Activated T-helper 1 cell treated with anti-CD3 and anti-CD28 coated beads, Interleukin-12 subunit alpha, Interleukin-12 subunit beta, Interleukin-2, Interleukin-4 antibody, amounts not matched to agents 30 ng/mL and 10 ng/mL and 1 ng/mL, durations not matched to agents 14 hours and 24 hours and 36 hours (primary cell): ENCODE data around the gene KRTAP10-5. TPM values are rescaled to one million over a fixed set of nuclear protein-coding genes. Genes with fewer than 3 reads are reported as not detected.

ENCODE experiments used
- DNase-seq: peaks from one replicate; pipeline ENCODE4 v3.0.0; 2021; ENCODE audit warnings: low spot score
- H3K27ac Mint-ChIP-seq: one replicate; pipeline ENCODE4 v1.8.0; 2021; ENCODE audit warnings: mild to moderate bottlenecking, mixed read lengths
- H3K27me3 Mint-ChIP-seq: one replicate; pipeline ENCODE4 v1.8.0; 2022; ENCODE audit warnings: mild to moderate bottlenecking, moderate library complexity, mixed read lengths; ENCODE audit not compliant: insufficient read depth
- H3K36me3 Mint-ChIP-seq: one replicate; pipeline ENCODE4 v1.8.0; 2021; ENCODE audit warnings: low read depth, mixed read lengths
- H3K4me1 Mint-ChIP-seq: one replicate; pipeline ENCODE4 v1.8.0; 2021; ENCODE audit warnings: low read depth, mixed read lengths
- H3K4me3 Mint-ChIP-seq: one replicate; pipeline ENCODE4 v1.8.0; 2021; ENCODE audit warnings: mild to moderate bottlenecking, moderate library complexity, mixed read lengths
- H3K9me3 Mint-ChIP-seq: one replicate; pipeline ENCODE4 v1.8.0; 2021; ENCODE audit warnings: mixed read lengths
- intact Hi-C: fragments of 100-400 bp; cut with micrococcal nuclease; formaldehyde crosslinking; loops from one replicate; pipeline ENCODE4 v1.15.1; 2024
- total RNA-seq: library from RNA; stranded (reverse); gene quantifications from 2 replicates; pipeline ENCODE4 v1.2.3, GENCODE V29; 2022

Gene KRTAP10-5
- total RNA-seq, 1 donor from 2014 or later, result not detected

- H3K27me3 Mint-ChIP-seq, result peaks cover 5% of the 10 kb centered on the region
- DNase-seq, result no peak
- H3K4me1 Mint-ChIP-seq, result no peaks in the 10 kb centered on the region
- no peak overlapping the region for H3K4me3 Mint-ChIP-seq
- intact Hi-C loops, result no loop called here
- H3K27ac Mint-ChIP-seq, result no peak overlapping the region
- no peaks in the 10 kb centered on the region for H3K36me3 Mint-ChIP-seq
- H3K9me3 Mint-ChIP-seq, result peaks cover 6% of the 10 kb centered on the region
Measured at GRCh38 chr21:44540741-44541288, 39.6 kb downstream of the KRTAP10-5 start.

- H3K27me3 Mint-ChIP-seq, result peaks cover 5% of the 10 kb centered on the region
- no peak for DNase-seq
- intact Hi-C loops, result no loop called here
- no peaks in the 10 kb centered on the region for H3K4me1 Mint-ChIP-seq
- H3K36me3 Mint-ChIP-seq, result no peaks in the 10 kb centered on the region
- no peak within 1 kb of the TSS for H3K27ac Mint-ChIP-seq
- no peak within 1 kb of the TSS for H3K4me3 Mint-ChIP-seq
- no peaks in the 10 kb centered on the region for H3K9me3 Mint-ChIP-seq
Measured at GRCh38 chr21:44539991-44540666, 40.3 kb downstream of the KRTAP10-5 start, which contains the start of gene KRTAP10-1. Gene KRTAP10-1 (minus strand): TSS chr21:44540195. CDS start chr21:44540150, 45 bp downstream.

- H3K4me1 Mint-ChIP-seq, result no peaks in the 10 kb centered on the region
- H3K9me3 Mint-ChIP-seq, result no peaks in the 10 kb centered on the region
- no peak overlapping the region for H3K27ac Mint-ChIP-seq
- DNase-seq, result no peak
- H3K4me3 Mint-ChIP-seq, result no peak overlapping the region
- peaks cover 5% of the 10 kb centered on the region for H3K27me3 Mint-ChIP-seq
- intact Hi-C loops, result no loop called here
- H3K36me3 Mint-ChIP-seq, result no peaks in the 10 kb centered on the region
Measured at GRCh38 chr21:44539046-44539445, 41.4 kb downstream of the KRTAP10-5 start.

- no peak overlapping the region for H3K27ac Mint-ChIP-seq
- peaks cover 5% of the 10 kb centered on the region for H3K27me3 Mint-ChIP-seq
- H3K4me1 Mint-ChIP-seq, result no peaks in the 10 kb centered on the region
- no peaks in the 10 kb centered on the region for H3K36me3 Mint-ChIP-seq
- no peak overlapping the region for H3K4me3 Mint-ChIP-seq
- no peak for DNase-seq
- intact Hi-C loops, result no loop called here
- no peaks in the 10 kb centered on the region for H3K9me3 Mint-ChIP-seq
Measured at GRCh38 chr21:44537930-44538911, 42.2 kb downstream of the KRTAP10-5 start.

GRCh38 chr21:44535963-44536362, 44.4 kb downstream of the KRTAP10-5 start:
- Mint-ChIP-seq H3K36me3 (no peaks in the 10 kb centered on the region), H3K27ac (no peak overlapping the region), H3K4me1 (no peaks in the 10 kb centered on the region), H3K4me3 (no peak overlapping the region), H3K27me3 (peaks cover 4% of the 10 kb centered on the region), H3K9me3 (no peaks in the 10 kb centered on the region)
- intact Hi-C loops, result no loop called here
- no peak for DNase-seq

- Mint-ChIP-seq H3K27ac (no peak overlapping the region), H3K4me1 (no peaks in the 10 kb centered on the region), H3K27me3 (peaks cover 3% of the 10 kb centered on the region), H3K36me3 (no peaks in the 10 kb centered on the region), H3K4me3 (no peak overlapping the region), H3K9me3 (no peaks in the 10 kb centered on the region)
- intact Hi-C loops, result no loop called here
- DNase-seq, result no peak
Measured at GRCh38 chr21:44534688-44535087, 45.7 kb downstream of the KRTAP10-5 start.

- Mint-ChIP-seq H3K9me3 (no peaks in the 10 kb centered on the region), H3K27me3 (no peaks in the 10 kb centered on the region), H3K4me1 (no peaks in the 10 kb centered on the region), H3K4me3 (no peak overlapping the region), H3K36me3 (no peaks in the 10 kb centered on the region), H3K27ac (no peak overlapping the region)
- DNase-seq, result no peak
- intact Hi-C loops, result no loop called here
Measured at GRCh38 chr21:44533891-44534627, 46.3 kb downstream of the KRTAP10-5 start.

- H3K4me3 Mint-ChIP-seq, result no peak overlapping the region
- DNase-seq, result no peak
- intact Hi-C loops, result no loop called here
- H3K36me3 Mint-ChIP-seq, result no peaks in the 10 kb centered on the region
- H3K27ac Mint-ChIP-seq, result no peak overlapping the region
- H3K9me3 Mint-ChIP-seq, result no peaks in the 10 kb centered on the region
- no peaks in the 10 kb centered on the region for H3K4me1 Mint-ChIP-seq
- H3K27me3 Mint-ChIP-seq, result no peaks in the 10 kb centered on the region
Measured at GRCh38 chr21:44533121-44533890, 47.1 kb downstream of the KRTAP10-5 start.

GRCh38 chr21:44532712-44533111, 47.7 kb downstream of the KRTAP10-5 start:
- no peak overlapping the region for H3K4me3 Mint-ChIP-seq
- no peaks in the 10 kb centered on the region for H3K9me3 Mint-ChIP-seq
- H3K36me3 Mint-ChIP-seq, result no peaks in the 10 kb centered on the region
- intact Hi-C loops, result no loop called here
- no peaks in the 10 kb centered on the region for H3K27me3 Mint-ChIP-seq
- H3K4me1 Mint-ChIP-seq, result no peaks in the 10 kb centered on the region
- H3K27ac Mint-ChIP-seq, result no peak overlapping the region
- DNase-seq, result no peak

GRCh38 chr21:44531606-44532564, 48.5 kb downstream of the KRTAP10-5 start:
- Mint-ChIP-seq H3K4me1 (no peaks in the 10 kb centered on the region), H3K27ac (no peak overlapping the region), H3K9me3 (no peaks in the 10 kb centered on the region), H3K4me3 (no peak overlapping the region), H3K27me3 (no peaks in the 10 kb centered on the region), H3K36me3 (no peaks in the 10 kb centered on the region)
- intact Hi-C loops, result no loop called here
- no peak for DNase-seq

GRCh38 chr21:44530903-44531605, 49.4 kb downstream of the KRTAP10-5 start:
- Mint-ChIP-seq H3K4me3 (no peak overlapping the region), H3K27me3 (no peaks in the 10 kb centered on the region), H3K9me3 (no peaks in the 10 kb centered on the region), H3K36me3 (no peaks in the 10 kb centered on the region), H3K4me1 (no peaks in the 10 kb centered on the region), H3K27ac (no peak overlapping the region)
- DNase-seq, result no peak
- intact Hi-C loops, result no loop called here
